Measurements from ENCODE around the gene SNUPN. TPM values are rescaled to one million over a fixed set of nuclear protein-coding genes. Genes with fewer than 3 reads are reported as not detected.
"Not testable (repeated sequence)": the region's sequence is repeated elsewhere in the genome, so short reads cannot be mapped to it uniquely, and the experiment has no call there.

The SNUPN gene
- total RNA-seq, 1 donor from 2014 or later: 23.2 TPM

DNA sequence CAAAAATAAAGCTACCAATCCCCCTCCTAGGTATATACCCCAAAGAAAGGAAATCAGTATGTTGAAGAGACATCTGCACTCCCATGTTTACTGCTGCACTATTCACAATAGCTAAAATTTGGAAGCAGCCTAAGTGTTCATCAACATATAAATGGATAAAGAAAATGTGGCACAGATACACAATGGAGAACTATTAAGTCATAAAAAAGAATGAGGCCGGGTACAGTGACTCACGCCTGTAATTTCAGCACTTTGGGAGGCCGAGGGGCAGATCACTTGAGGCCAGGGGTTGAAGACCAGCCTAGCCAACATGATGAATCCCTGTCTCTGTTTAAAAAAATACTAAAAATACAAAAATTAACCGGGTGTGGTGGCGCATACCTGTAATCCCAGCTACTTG, 36.5 kb downstream of the SNUPN start:
- Mint-ChIP-seq H3K27ac (no peak overlapping the region), H3K36me3 (peaks cover 7% of the 10 kb centered on the region)

DNA sequence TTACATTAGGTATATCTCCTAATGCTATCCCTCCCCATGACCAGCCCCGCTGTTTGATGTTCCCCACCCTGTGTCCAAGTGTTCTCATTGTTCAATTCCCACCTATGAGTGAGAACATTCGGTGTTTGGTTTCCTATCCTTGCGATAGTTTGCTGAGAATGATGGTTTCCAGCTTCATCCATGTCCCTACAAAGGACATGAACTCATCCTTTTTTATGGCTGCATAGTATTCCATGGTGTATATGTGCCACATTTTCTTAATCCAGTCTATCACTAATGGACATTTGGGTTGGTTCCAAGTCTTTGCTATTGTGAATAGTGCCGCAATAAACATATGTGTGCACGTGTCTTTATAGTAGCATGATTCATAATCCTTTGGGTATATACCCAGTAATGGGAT, 39.1 kb downstream of the SNUPN start:
- H3K9me3 Mint-ChIP-seq; H3K36me3 Mint-ChIP-seq; H3K4me3 Mint-ChIP-seq; DNase-seq (ENCODE audit: extremely low spot score, unreplicated experiment); H3K27me3 Mint-ChIP-seq; H3K27ac Mint-ChIP-seq; H3K4me1 Mint-ChIP-seq (ENCODE audit: unreplicated experiment): not testable (repeated sequence)

More for the DNA sequence above, 36.5 kb downstream of the SNUPN start:
- DNase-seq (ENCODE audit: extremely low spot score, unreplicated experiment): no peak
- Mint-ChIP-seq H3K4me1 (ENCODE audit: unreplicated experiment) (peaks cover 2% of the 10 kb centered on the region), H3K27me3 (no peaks in the 10 kb centered on the region), H3K9me3 (no peaks in the 10 kb centered on the region), H3K4me3 (no peak overlapping the region)
- TF ChIP-seq, protein P1, sequence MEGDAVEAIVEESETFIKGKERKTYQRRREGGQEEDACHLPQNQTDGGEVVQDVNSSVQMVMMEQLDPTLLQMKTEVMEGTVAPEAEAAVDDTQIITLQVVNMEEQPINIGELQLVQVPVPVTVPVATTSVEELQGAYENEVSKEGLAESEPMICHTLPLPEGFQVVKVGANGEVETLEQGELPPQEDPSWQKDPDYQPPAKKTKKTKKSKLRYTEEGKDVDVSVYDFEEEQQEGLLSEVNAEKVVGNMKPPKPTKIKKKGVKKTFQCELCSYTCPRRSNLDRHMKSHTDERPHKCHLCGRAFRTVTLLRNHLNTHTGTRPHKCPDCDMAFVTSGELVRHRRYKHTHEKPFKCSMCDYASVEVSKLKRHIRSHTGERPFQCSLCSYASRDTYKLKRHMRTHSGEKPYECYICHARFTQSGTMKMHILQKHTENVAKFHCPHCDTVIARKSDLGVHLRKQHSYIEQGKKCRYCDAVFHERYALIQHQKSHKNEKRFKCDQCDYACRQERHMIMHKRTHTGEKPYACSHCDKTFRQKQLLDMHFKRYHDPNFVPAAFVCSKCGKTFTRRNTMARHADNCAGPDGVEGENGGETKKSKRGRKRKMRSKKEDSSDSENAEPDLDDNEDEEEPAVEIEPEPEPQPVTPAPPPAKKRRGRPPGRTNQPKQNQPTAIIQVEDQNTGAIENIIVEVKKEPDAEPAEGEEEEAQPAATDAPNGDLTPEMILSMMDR (conservative IDR thresholded peaks at IDR 0.05): no peak

DNA sequence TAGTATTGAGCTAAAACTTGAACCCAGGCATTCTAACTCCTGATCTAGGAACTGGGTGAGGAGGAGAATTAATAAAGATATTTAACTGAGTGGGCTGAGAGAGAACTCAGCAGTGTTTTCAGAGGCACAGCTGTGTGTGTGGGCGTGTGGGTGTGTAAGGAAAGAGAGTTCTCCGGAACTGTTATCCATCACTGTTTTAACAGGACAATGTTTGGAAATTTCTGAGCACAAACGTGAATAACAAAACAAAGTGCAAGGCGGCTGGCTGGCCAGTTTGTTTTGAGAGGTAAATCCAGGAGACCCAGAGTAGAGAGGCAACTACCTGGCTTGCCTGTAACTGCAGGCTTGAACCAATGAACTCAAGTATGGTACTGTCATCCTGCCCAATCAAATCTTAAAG, 41.4 kb downstream of the SNUPN start:
- no peaks in the 10 kb centered on the region for H3K27me3 Mint-ChIP-seq
- TF ChIP-seq, protein P1 (conservative IDR thresholded peaks at IDR 0.05): no peak
- no peak overlapping the region for H3K27ac Mint-ChIP-seq
- peaks cover 10% of the 10 kb centered on the region for H3K4me1 Mint-ChIP-seq (ENCODE audit: unreplicated experiment)
- H3K9me3 Mint-ChIP-seq: no peaks in the 10 kb centered on the region
- H3K4me3 Mint-ChIP-seq: no peak overlapping the region
- no peaks in the 10 kb centered on the region for H3K36me3 Mint-ChIP-seq
- no peak for DNase-seq (ENCODE audit: extremely low spot score, unreplicated experiment)

DNA sequence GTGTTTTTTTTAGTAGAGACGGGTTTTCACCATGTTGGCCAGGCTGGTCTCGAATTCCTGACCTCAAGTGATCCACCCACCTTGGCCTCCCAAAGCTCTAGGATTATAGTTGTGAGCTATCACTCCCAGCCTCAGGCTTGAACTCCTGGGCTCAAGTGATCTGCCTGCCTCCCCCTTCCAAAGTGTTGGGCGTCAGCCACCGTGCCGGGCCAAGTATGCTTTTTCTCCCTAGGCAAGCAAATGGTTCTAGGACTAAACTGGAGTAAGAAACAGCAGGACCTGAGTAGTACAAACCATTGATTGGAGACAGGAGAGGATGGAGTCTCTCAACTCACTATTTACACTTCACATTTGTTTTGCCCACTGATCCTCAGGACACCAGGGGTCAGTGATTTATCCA, 41.8 kb downstream of the SNUPN start:
- no peak overlapping the region for H3K27ac Mint-ChIP-seq
- peaks cover 10% of the 10 kb centered on the region for H3K4me1 Mint-ChIP-seq (ENCODE audit: unreplicated experiment)
- no peak for DNase-seq (ENCODE audit: extremely low spot score, unreplicated experiment)
- no peaks in the 10 kb centered on the region for H3K36me3 Mint-ChIP-seq
- TF ChIP-seq, protein P1 (conservative IDR thresholded peaks at IDR 0.05): no peak
- H3K9me3 Mint-ChIP-seq: no peaks in the 10 kb centered on the region
- no peaks in the 10 kb centered on the region for H3K27me3 Mint-ChIP-seq
- H3K4me3 Mint-ChIP-seq: no peak overlapping the region

DNA sequence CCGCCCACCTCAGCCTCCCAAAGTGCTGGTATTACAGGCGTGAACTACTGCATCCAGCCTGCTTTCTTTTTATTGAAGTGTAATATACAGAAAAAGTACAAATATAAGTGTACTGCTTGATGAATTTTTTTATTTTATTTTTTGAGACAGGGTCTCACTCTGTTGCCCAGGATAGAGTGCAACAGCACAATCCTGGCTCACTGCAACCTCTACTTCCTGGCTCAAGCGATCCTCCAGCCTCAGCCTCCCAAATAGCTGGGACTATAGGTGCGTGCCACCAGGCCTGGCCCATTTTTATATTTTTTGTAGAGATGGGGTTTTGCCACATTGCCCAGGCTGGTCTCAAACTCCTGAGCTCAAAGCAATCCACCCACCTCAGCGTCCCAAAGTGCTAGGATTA, 42.6 kb downstream of the SNUPN start:
- H3K27me3 Mint-ChIP-seq; DNase-seq (ENCODE audit: extremely low spot score, unreplicated experiment); H3K4me3 Mint-ChIP-seq; H3K9me3 Mint-ChIP-seq; H3K36me3 Mint-ChIP-seq; H3K27ac Mint-ChIP-seq: not testable (repeated sequence)
- peaks cover 10% of the 10 kb centered on the region for H3K4me1 Mint-ChIP-seq (ENCODE audit: unreplicated experiment)

DNA sequence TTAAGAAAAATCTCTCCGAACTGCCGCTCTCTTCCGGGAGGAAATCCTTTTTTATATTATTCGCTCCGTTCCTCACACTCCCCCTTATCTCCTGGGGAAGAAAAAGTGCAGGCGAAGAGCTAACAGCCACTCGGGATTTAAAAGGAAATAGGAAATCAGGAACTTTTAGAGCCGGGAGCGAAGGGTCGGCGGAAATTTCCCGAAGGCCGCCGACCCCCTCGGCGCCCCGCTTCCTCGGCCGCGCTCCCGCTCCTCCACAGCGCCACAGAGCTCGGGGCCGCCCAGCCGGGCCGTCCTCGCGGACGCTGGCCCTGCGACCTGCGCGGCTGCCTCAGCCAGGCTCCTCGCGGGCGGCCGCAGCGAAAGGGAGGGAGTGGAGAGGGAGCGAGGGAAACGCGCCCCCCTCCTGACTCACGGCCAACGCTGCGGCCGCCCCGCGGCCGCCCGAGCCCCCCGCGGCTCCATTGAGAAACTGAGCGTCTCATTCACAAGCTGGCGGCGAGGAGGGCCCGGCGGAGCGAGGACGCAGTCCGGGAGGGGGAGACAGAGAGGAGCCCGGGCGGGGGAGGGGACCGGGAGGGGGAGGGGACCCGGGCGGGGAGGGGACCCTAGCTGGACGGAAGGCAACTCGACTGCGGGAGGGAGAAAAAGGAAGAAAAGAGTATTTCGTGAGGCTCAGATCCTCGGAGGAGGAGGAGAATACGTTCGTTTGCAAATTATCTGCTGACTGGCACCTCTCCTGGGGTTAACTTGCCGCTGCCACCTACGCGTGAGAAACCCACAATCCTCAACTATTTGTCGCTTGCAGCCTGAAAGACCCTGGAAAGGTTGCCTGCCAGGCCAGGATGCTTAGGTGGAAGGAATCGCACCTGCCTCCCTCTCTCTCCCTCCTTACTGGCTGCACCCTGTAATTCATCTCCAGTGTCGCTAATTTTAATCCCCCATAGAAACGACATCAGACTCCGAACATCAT, 46.3 kb downstream of the SNUPN start, which contains the start of gene PTPN9:
TSS of gene PTPN9 (minus strand) at position 368 of the 973 bp plus-strand sequence. CDS start 539 bp downstream, outside the sequence.
- peak; percentile 87 for DNase-seq (ENCODE audit: extremely low spot score, unreplicated experiment)
- TF ChIP-seq, protein P1 (conservative IDR thresholded peaks at IDR 0.05): peak; percentile 57
- H3K27me3 Mint-ChIP-seq: no peaks in the 10 kb centered on the region
- H3K36me3 Mint-ChIP-seq: peaks cover 6% of the 10 kb centered on the region
- H3K4me3 Mint-ChIP-seq: peak within 1 kb of the TSS; percentile 96
- H3K27ac Mint-ChIP-seq: peak within 1 kb of the TSS; percentile 94
- H3K4me1 Mint-ChIP-seq (ENCODE audit: unreplicated experiment): peaks cover 20% of the 10 kb centered on the region
- H3K9me3 Mint-ChIP-seq: no peaks in the 10 kb centered on the region

Data from type B pancreatic cell (in vitro differentiated cells).